HUES48 (cell line): ENCODE data around the gene TEAD4.

Experiments used
- H3K27ac ChIP-seq: one replicate; pipeline ENCODE4 v1.7.0; 2013; ENCODE audit warnings: low read depth, low read length, inconsistent platforms
- H3K27me3 ChIP-seq: 2 replicates; pipeline ENCODE4 v1.6.1; 2013; ENCODE audit warnings: mild to moderate bottlenecking, low read length; ENCODE audit not compliant: control insufficient read depth, insufficient read depth
- H3K36me3 ChIP-seq: 2 replicates; pipeline ENCODE4 v1.6.1; 2013; ENCODE audit warnings: low read length; ENCODE audit not compliant: control insufficient read depth, insufficient read depth
- H3K4me1 ChIP-seq: 2 replicates; pipeline ENCODE4 v1.6.1; 2013; ENCODE audit warnings: mild to moderate bottlenecking, low read length; ENCODE audit not compliant: control insufficient read depth, insufficient read depth
- H3K4me3 ChIP-seq: 2 replicates; pipeline ENCODE4 v1.5.1; 2013; ENCODE audit warnings: mild to moderate bottlenecking, low read depth, low read length
- H3K9ac ChIP-seq: 2 replicates; pipeline ENCODE4 v1.6.1; 2013; ENCODE audit warnings: mild to moderate bottlenecking, low read depth, low read length, moderate library complexity
- H3K9me3 ChIP-seq: 2 replicates; pipeline ENCODE4 v1.6.1; 2013; ENCODE audit warnings: low read length; ENCODE audit not compliant: control insufficient read depth, insufficient read depth

TEAD4 gene

GRCh38 chr12:3083241-3083920, 124.2 kb downstream of the TEAD4 start:
- Histone ChIP-seq H3K36me3 (no peaks in the 10 kb centered on the region), H3K4me3 (no peak overlapping the region), H3K9me3 (no peaks in the 10 kb centered on the region), H3K4me1 (peaks cover 32% of the 10 kb centered on the region), H3K9ac (no peak overlapping the region), H3K27me3 (0 out of 2 replicates have a peak, but pooled peaks cover under 1% of the 10 kb centered on the region), H3K27ac (peak overlapping the region; percentile 87)

- H3K9me3 ChIP-seq: no peaks in the 10 kb centered on the region
- H3K4me3 ChIP-seq: 0 out of 2 replicates have a peak overlapping the region, but pooled peaks have one; percentile 34
- no peak overlapping the region for H3K9ac ChIP-seq
- peak overlapping the region; percentile 87 for H3K27ac ChIP-seq
- no peaks in the 10 kb centered on the region for H3K27me3 ChIP-seq
- no peaks in the 10 kb centered on the region for H3K36me3 ChIP-seq
- peaks cover 31% of the 10 kb centered on the region for H3K4me1 ChIP-seq
Observed at GRCh38 chr12:3083921-3084347, 124.7 kb downstream of the TEAD4 start.

GRCh38 chr12:3084742-3085141, 125.5 kb downstream of the TEAD4 start:
- Histone ChIP-seq H3K36me3 (no peaks in the 10 kb centered on the region), H3K27me3 (no peaks in the 10 kb centered on the region), H3K4me1 (peaks cover 31% of the 10 kb centered on the region), H3K9ac (no peak overlapping the region), H3K27ac (peak overlapping the region; percentile 87), H3K9me3 (no peaks in the 10 kb centered on the region), H3K4me3 (no peak overlapping the region)

GRCh38 chr12:3085341-3086139, 126.3 kb downstream of the TEAD4 start:
- Histone ChIP-seq H3K4me3 (no peak overlapping the region), H3K9me3 (no peaks in the 10 kb centered on the region), H3K4me1 (peaks cover 31% of the 10 kb centered on the region), H3K27ac (peak overlapping the region; percentile 87), H3K9ac (no peak overlapping the region), H3K36me3 (no peaks in the 10 kb centered on the region), H3K27me3 (no peaks in the 10 kb centered on the region)

- no peak overlapping the region for H3K27ac ChIP-seq
Observed at GRCh38 chr12:3086211-3086610, 127.0 kb downstream of the TEAD4 start.

GRCh38 chr12:3086729-3087323, 127.6 kb downstream of the TEAD4 start:
- peaks cover 39% of the 10 kb centered on the region for H3K4me1 ChIP-seq
- H3K27me3 ChIP-seq: no peaks in the 10 kb centered on the region
- H3K4me3 ChIP-seq: no peak overlapping the region
- no peak overlapping the region for H3K27ac ChIP-seq
- H3K9ac ChIP-seq: no peak overlapping the region
- H3K36me3 ChIP-seq: no peaks in the 10 kb centered on the region
- no peaks in the 10 kb centered on the region for H3K9me3 ChIP-seq

More at GRCh38 chr12:3086211-3086610, 127.0 kb downstream of the TEAD4 start:
- no peaks in the 10 kb centered on the region for H3K27me3 ChIP-seq
- no peaks in the 10 kb centered on the region for H3K36me3 ChIP-seq
- H3K4me1 ChIP-seq: peaks cover 33% of the 10 kb centered on the region
- H3K4me3 ChIP-seq: no peak overlapping the region
- no peaks in the 10 kb centered on the region for H3K9me3 ChIP-seq
- H3K9ac ChIP-seq: no peak overlapping the region

- Histone ChIP-seq H3K9ac (no peak overlapping the region), H3K9me3 (no peaks in the 10 kb centered on the region), H3K27ac (no peak overlapping the region), H3K4me3 (no peak overlapping the region), H3K4me1 (peaks cover 37% of the 10 kb centered on the region), H3K36me3 (no peaks in the 10 kb centered on the region), H3K27me3 (no peaks in the 10 kb centered on the region)
Observed at GRCh38 chr12:3087758-3088650, 128.8 kb downstream of the TEAD4 start.

- Histone ChIP-seq H3K4me1 (peaks cover 21% of the 10 kb centered on the region), H3K9me3 (no peaks in the 10 kb centered on the region), H3K4me3 (no peak overlapping the region), H3K27ac (no peak overlapping the region), H3K9ac (no peak overlapping the region), H3K36me3 (no peaks in the 10 kb centered on the region), H3K27me3 (no peaks in the 10 kb centered on the region)
Observed at GRCh38 chr12:3089588-3089987, 130.4 kb downstream of the TEAD4 start.
